CD4-positive, alpha-beta T cell treated with Interleukin-10 for 1 hour (primary cell): ENCODE measurements around the gene CCDC93.
"Not testable (repeated sequence)": the region's sequence is repeated elsewhere in the genome, so short reads cannot be mapped to it uniquely, and the experiment has no call there.

ENCODE experiments used
- DNase-seq: peaks from one replicate; pipeline ENCODE4 v3.0.0-alpha.2; 2020

CCDC93 gene

GRCh38 chr2:117952228-117952627, 61.6 kb downstream of the CCDC93 start:
- DNase-seq, result no peak

- DNase-seq, result no peak
Measured at GRCh38 chr2:117949806-117950205, 64.1 kb downstream of the CCDC93 start.

- no peak for DNase-seq
Measured at GRCh38 chr2:117948615-117949014, 65.3 kb downstream of the CCDC93 start.

GRCh38 chr2:117945296-117945695, 68.6 kb downstream of the CCDC93 start:
- no peak for DNase-seq

GRCh38 chr2:117944816-117945215, 69.1 kb downstream of the CCDC93 start:
- no peak for DNase-seq

- no peak for DNase-seq
Measured at GRCh38 chr2:117943013-117943672, 70.7 kb downstream of the CCDC93 start.

- DNase-seq, result no peak
Measured at GRCh38 chr2:117942551-117942950, 71.3 kb downstream of the CCDC93 start.

GRCh38 chr2:117941693-117942092, 72.2 kb downstream of the CCDC93 start:
- DNase-seq, result no peak

GRCh38 chr2:117940436-117940835, 73.4 kb downstream of the CCDC93 start:
- DNase-seq, result no peak

- DNase-seq, result no peak
Measured at GRCh38 chr2:117938611-117939010, 75.3 kb downstream of the CCDC93 start.

GRCh38 chr2:117936871-117937428, 76.9 kb downstream of the CCDC93 start:
- DNase-seq, result no peak

GRCh38 chr2:117935954-117936353, 77.9 kb downstream of the CCDC93 start:
- DNase-seq, result no peak

GRCh38 chr2:117935456-117935855, 78.4 kb downstream of the CCDC93 start:
- DNase-seq, result no peak

- no peak for DNase-seq
Measured at GRCh38 chr2:117933884-117934354, 80.0 kb downstream of the CCDC93 start.

- DNase-seq, result no peak
Measured at GRCh38 chr2:117931978-117932377, 81.9 kb downstream of the CCDC93 start.

GRCh38 chr2:117931266-117931665, 82.6 kb downstream of the CCDC93 start:
- DNase-seq, result no peak

- DNase-seq, result no peak
Measured at GRCh38 chr2:117930775-117931174, 83.1 kb downstream of the CCDC93 start.

- DNase-seq, result not testable (repeated sequence)
Measured at GRCh38 chr2:117923471-117923870, 90.4 kb downstream of the CCDC93 start.

- DNase-seq, result no peak
Measured at GRCh38 chr2:117921520-117921919, 92.3 kb downstream of the CCDC93 start.

GRCh38 chr2:117918608-117919007, 95.3 kb downstream of the CCDC93 start:
- no peak for DNase-seq

- no peak for DNase-seq
Measured at GRCh38 chr2:117917223-117917917, 96.5 kb downstream of the CCDC93 start.

- DNase-seq, result no peak
Measured at GRCh38 chr2:117902933-117903332, 110.9 kb downstream of the CCDC93 start.

- no peak for DNase-seq
Measured at GRCh38 chr2:117888897-117889296, 125.0 kb downstream of the CCDC93 start.

- DNase-seq, result no peak
Measured at GRCh38 chr2:117885308-117885707, 128.6 kb downstream of the CCDC93 start.
